Measurements from ENCODE around the gene ZNF214.

DNA sequence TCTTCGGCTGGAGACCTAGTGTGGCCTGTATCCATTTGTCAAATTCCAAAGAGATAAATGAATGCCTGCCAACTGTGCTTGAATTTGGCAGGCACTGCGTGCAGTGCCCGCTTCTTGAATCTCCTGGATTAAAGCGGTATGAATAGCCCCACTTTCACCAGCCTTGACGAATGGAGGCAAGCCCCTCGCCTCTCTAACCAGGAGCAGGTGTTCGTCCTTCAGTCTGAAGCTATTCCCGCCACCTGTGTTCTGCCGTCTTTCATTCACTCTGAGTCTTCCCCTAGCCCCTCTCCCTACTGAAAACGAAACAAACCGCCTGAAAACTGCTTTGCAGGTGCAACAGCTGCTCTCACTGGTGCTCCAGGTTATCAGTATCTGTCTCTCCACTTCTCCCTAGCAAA is 11.3 kb upstream of the ZNF214 start:
- no peak for TF ChIP-seq POLR2A (IDR thresholded peaks at IDR 0.05)
- TF ChIP-seq CTCF (IDR thresholded peaks at IDR 0.05 in 4 of 5, conservative IDR thresholded peaks at IDR 0.05 in 1 of 5), result no peak
